Myocyte (in vitro differentiated cells): ENCODE data around the gene TMIE. TPM values are rescaled to one million over a fixed set of nuclear protein-coding genes. Genes with fewer than 3 reads are reported as not detected.

Experiments
- DNase-seq: peaks from one replicate; pipeline ENCODE4 v3.0.0-alpha.2; 2012; ENCODE audit warnings: low read depth
- total RNA-seq: library from RNA; depleted of rRNA; stranded (reverse); fragments of >200 nt; gene quantifications from 2 replicates; pipeline ENCODE4 v1.2.3, GENCODE V29; 2014

Gene TMIE
- total RNA-seq, 1 donor from 2014 or later, result 0.43 TPM

DNA sequence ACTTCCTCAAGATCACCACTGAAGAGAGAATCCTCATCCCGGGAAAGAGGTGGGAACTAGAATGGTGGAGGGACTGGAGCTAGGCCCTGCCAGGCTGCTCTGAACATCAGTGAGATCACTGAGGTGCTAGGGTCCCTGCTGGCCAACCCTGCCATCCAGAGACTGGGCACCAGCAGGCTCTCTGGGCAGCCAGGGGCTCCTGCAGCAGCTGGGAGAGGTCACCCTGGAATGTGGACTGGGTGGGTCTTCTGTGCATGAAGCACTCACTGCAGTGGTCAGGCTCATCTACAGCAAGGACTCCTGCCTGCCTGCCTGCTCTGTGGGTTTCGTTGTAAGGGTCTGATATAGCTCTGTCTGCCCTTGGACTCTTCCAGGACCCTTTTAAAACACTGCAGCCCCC, 32.6 kb upstream of the TMIE start:
- DNase-seq, result peak; percentile 69

DNA sequence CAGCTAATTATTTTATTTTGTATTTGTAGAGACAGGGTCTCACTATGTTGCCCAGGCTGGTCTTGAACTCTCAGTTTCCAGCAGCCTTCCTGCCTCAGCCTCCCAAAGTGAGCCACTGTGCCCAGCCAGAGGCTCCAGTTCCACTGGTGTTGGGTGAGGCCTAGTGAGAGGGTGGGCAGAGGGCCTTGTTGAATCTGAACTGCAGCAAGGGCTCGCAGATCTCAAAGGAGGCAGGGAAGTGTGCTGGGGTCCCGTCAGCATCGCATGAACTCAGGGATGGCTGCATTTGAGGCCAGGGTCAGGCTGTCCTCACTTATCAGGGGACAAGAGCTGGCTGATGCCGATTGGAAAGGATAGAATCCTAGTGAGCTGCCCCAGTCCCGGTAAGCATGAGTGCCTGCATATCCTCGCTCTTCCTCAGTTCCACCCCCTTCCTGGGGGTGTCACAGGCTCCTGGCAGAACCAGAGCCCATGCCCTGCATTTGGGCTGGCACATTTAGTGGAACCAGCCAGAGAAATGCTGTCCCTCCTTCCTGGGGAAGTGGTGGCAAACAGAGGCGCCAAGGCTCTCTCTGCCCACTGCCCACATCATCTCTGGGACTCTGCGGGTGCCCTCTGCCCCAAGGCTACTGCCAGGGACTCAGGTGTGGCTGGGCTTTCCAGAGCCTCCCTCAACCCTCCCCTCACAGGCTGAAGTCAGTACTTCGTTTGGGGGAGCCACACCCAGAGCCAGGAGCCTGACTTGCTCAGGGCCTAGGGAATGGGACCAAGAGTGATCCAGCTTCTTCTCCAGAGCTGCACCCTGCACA, 31.8 kb upstream of the TMIE start:
- DNase-seq, result no peak

DNA sequence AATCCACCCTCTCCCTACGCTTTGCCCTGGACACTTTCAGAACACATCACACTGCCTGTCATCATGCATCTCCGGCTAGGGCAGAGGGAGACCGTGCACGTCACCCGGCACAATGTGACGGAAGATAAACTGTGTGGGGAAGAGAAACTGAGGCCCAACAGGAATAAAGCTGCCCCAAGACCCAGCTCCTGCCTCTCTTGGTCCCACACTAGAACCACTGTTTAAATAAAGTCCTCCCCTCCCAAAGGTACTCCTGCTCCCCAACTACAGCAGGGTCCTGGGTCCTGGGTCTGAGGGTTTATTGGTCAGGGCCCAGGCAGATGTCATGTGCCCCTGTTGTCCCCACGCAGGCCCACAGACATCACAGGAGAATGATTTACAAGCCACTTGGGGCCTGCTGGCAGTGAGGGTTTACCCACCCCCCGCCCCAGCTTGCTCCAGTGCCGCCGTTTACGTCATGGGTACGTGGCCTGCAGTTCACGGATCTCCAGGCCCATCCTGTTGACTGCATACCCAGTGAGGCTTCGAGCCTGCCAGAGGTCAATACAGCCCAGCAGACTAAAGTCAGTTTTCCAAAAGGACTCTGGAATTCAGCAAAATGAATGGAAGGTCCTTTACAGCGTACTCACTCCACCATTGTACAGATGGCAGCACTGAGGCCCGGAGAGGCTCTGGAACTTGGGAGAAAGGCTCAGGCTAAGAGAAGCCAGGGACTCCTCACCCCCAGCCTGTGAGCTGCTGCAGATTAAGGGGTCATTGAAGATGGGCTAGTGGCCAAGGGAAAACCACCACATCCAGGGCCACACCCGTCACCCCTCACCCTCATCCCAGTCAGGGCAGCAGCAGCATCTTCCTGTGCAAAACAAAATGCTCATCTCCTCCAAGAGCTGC, 30.9 kb upstream of the TMIE start:
- DNase-seq, result no peak

DNA sequence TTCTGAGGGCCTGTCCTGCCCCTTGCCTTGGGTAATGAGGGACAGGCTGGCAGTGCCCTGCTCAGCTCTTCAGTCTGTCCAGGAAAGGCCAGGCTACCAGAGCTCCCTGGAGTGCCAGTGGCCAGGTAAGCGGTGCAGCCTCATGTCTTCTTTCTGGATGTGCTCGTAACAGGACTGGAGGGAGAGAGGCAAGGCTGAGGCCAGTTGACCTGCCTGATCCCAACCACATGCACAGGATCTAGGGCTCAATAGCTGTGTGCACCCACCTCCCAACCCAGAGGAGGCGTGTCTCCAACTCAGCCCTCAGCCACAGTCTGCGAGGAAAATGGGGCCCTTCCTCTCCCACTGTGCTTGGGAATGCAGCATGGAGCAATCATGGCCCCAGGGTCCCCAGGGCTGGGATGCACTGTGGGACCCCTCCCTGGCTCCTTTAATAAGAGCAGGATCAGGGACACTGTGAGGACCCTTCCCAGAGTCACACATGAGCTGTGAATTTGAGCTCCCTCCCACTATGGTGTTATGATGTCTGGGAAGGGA, 30.2 kb upstream of the TMIE start:
- DNase-seq, result no peak

DNA sequence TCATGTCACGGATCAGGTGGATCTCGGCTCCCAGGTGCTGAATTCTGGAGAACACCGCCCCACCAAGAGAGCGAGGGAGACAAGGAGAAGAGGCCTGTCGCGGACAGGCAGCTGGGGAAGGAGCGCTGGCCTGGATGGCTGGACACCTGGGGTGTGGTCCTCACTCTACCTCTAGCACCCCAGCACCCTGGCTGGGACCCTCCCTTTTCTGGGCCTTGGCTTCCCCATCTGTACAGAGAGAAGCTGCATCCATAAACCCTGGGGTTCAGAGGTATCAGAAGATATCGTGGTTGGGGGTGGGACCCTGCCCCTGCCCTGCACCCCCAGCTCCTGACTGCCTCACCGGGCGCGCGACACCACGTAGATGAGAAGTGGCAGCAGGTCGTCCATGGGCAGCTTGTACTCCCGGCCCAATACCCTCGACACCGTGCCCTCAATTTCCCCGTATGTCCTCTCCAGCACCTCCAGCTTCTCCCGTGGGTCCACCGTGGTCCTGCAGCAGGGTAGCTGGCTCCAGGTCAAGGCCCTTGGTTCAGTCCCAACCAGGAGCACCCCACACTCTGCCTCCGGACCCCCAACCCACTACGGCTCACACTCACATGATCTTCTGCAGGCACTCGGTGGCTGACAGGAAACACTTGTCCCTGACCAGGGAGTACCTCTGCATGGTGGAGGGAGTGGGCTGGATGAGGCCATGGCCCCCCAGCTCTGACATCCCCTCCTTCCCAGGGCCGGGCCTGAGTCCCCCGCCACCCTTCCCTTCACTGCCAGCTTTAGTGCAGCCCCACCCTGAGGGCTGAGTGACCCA, 29.4 kb upstream of the TMIE start:
- no peak for DNase-seq

DNA sequence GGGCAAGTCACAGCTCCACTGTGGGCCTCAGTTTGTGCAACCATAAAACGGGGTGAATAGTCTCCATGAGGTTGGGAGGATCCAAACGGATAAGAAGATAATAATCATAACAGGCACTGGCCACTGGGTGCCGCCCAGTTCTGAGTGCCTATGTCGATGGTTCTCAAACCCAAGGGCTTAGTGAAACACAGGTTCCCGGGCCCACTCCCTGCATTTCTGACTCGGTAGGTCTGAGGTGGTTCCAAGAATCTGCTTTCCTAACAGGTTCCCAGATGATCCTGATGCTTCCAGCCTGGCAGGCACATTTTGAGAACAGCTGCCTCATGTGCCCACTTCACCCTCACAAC, 28.9 kb upstream of the TMIE start:
- no peak for DNase-seq

DNA sequence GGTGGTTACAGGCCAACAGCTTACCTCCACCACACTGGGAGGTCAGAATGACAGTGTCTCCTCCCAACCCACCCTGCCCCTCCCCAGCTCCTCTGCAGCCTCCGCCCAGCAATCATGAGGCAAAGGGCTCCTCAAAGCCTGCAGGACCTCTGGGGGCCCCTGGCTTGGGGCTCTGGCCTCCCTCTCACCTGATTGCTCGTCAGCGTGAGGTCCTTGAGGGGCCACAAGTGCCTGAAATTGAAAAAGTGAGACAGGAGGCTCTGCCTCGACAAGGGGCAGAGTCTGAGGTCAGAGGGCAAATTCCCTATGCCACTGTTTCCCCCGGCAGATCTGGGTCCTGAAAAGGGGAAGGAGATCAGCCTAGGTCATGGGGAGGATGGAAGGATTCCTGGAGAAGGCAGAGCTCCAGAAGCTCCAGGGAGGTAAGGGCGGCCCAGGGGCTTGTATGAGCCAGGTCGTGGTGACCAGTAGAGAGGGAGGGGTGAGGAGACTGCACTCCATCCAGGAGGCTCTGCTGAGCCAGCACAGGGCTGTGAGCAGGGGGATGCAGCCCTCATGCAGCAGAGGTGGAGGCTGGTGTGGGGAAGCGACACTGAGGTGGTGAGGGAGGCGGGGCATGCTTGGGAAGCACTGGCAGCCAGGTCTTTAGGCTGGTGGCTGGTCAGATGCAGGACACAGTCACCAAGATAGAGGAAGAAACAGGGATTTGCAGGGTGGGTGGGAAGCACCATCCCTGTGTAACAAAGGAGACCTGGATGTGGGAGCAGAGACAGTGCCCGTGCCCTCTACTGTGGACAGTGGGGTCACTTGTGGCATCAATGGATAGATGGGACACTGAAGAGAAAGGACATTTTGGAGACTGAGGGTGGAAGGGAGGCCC, 27.8 kb upstream of the TMIE start:
- no peak for DNase-seq

DNA sequence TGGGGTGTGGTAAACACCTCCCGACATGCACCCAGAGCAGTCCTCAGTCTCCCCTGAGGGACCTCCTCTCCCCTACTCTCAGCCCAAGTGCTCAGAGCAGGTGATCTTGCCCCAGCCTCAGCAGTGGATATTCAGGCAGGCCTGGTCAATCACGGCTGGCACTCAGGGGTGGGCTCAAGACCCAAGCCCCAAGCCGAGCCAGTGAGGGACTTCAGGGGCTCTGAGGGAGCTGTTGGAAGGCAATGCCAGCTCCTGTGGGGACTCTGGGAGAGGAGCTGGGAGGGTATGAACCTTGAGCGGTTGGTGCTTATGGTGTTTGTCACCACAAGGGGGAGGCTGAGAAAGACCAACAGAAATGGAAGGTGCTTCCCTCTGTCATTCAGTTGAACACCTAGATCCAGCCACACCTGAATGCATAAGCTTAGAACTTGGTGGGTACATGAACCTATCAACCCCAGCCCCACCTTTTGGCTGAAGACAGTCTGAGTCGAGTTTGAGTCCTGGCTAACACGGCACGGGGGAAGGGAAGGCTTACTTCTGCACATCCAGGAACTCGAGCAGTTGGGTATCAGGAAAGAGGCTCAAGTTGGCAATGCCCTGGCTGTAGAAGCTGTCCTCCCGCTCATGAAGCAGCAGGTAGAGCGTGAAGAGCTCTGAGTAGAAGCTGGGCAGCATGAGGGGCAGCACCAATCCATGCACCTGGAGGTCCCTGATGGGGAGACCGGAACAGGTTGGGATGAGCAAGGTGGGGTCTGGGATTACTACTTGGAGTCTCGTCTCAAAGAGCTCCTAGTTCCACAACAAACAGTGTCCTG, 27.0 kb upstream of the TMIE start:
- DNase-seq, result no peak

DNA sequence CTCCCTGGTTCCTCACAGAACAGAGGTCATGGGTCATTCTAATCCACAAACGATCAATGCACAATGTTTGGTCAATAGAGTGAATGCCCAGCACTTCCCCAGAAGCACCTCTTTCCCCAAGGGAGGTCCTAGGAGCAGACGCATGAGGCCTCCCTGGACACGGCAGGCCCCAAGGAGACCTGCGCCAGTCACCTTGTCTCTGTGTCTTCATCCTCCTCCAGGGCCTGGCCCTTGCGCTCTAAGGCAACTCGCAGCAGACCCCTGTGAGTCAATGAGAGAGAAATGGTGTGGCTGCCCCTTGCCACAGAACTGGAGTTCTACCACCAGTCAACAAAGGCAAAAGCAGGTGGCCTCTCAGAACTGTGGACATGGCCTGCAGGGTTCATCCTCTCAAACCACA, 25.8 kb upstream of the TMIE start:
- DNase-seq, result peak; percentile 67

DNA sequence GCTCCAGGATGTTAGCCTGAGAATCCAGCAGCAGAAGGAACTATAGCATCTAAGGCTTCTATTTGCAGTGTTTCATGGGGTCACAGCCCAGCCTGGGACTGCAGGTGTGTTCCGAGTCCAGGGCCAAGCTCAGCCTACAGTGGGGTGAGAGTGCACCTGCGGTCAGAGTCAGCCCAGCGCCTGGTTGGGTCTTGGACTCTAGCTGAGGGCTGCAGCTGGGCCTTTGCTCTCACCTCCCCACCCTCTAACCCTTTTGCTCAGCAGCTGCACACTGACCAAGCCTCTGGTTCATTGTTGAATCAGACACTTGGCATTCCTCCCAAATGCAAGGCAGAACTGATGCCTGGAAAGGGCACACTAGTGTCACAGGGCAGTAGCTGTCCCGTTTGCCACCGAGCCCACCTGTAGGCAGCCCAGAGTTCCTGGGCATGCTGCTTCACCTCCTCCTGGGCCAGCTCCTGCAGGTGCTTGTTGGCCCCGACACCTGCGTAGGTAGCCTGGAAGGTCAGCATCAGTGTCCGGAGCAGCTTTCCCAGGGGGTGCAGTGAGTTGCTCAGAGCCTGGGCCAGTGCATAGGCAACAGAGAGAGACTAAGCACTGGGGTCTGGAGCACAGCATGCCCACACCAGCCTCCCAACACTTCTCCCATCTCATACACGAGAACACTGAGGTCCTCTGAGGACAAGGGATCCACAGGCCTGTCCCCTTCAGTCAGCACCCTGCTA, 25.2 kb upstream of the TMIE start:
- peak; percentile 92 for DNase-seq

DNA sequence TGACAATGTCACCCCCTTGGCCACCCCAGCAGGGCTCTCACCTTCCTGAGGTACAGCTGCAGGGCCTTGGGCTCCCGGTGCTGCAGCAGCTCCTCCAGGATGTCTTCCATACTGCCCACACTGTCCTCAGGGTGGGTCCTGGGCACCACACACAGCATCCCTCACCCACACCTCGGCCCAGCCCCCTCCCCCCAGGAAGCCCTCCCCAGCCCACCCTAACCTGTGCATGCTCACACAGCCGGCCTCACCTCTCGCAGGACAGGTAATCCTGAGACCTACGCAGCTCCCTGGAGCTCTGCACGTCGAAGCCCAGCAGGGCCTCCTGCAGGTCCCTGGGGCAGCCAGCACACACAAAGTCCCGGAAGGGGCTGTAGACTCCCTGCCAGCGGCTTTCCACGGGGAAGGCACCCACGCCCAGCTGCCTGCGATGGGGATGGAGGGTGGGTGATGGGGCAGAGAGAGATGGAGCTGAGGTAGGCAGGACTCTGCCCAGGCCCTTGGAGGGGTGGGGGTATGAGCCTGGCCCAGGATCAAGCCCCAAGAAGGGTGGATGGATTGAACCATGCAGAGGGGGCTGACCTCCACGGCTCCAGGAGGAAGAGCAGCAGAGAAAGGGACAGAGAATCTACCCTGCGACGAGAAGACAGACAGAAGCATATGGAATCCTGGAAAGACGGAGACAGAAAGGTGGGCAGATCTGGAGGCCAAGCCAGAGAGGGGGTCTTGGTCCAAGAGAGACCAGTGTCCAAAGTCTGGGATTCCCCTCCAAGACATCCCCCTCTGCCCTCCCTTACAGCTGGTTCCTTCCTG, 24.4 kb upstream of the TMIE start:
- no peak for DNase-seq

DNA sequence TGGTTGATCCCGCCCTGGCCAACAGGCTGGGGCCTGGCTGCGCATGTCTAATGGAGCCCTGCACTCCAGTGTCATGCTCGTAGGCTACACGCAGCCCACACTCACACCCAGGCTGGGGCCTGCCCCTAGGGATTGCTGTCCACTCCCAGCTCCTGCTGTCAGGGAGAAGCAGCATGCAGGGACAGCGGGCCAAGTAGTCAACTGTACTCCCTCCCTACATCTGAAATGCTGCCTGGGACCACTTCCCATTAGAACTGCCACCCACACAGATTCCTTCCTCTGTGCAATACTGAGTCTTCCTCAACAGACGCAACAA, 23.8 kb upstream of the TMIE start:
- DNase-seq, result peak; percentile 81

DNA sequence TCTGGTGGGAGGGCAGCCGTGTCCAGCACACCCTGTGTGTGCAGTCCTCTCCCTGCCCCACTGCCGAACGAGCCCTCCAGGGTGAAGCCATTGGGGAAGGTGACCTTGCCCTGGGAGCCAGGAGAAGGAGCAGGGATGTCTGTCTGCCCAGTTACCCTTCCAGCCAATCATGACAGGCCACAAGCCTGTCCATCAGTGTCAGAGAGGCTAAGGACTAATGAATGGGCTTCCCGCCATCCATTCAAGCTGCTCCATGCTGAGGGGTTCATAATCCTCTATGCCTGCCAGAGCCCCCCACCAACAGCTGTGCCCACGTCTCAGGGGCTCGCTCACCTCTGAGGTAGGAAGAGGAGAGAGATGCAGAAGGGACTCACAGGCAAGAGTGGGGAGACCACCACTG, 22.9 kb upstream of the TMIE start:
- no peak for DNase-seq

DNA sequence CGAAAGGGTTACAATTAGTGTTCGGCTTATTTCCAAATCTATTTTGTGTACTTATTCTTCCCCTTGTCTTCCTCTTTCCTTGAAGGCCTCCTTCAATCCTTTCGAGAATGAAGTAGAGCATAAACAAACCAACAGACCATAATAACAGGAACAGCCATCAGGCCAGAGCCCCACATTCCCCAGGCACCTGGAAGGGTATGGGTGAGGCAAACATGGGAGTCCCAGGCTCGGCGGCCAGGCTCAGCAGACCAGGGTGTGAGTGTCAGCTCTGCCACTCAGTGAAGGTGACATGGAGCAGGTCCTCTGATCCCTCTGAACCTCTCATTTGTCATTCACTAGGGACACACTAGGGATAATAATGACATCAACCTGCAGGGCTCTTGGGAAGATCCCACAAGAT, 21.5 kb upstream of the TMIE start:
- no peak for DNase-seq

DNA sequence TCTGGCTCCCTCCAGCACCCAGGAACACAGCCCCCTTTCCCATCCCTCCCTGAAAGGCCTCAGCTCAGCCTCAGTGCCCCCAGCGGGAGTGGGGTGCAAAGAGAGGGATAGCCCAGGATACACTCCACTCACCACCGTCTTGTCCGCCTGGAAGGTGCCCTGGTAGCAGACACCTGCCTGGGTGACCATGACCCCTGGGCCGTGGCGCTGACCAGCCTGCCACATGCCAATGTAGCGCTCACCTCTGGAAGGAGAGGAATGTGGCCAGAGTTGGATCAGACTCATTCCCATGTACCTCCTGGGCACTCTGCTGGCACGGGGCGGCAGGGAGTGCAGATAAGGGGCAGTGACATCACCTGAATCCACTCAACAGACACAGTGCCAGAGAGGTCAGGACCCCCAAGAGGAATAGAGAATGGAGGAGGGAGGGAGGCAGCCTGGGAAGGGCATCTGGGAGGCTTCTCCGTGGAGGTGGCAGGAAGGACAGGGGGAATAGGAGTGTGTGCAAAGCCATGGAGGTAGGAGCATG, 20.8 kb upstream of the TMIE start:
- DNase-seq, result no peak

DNA sequence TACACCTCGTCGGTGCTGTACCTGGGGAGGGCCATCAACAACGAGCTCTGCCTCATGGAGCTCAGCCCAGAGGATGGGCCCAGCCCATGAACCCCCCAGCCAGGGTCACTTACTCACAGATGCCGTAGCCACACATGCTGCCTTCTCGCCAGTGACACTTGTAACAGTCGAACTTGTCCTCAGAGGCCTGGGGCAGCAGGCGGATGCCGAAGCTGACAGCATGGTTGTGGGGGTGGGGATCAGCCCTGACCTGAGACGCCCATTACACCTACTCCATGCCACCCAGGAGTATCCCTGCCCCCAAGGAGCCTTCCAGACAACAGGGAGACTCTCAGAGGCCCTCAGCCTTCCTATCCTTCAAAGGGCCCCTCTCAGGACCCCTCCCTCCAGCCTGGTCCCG, 19.8 kb upstream of the TMIE start:
- no peak for DNase-seq

DNA sequence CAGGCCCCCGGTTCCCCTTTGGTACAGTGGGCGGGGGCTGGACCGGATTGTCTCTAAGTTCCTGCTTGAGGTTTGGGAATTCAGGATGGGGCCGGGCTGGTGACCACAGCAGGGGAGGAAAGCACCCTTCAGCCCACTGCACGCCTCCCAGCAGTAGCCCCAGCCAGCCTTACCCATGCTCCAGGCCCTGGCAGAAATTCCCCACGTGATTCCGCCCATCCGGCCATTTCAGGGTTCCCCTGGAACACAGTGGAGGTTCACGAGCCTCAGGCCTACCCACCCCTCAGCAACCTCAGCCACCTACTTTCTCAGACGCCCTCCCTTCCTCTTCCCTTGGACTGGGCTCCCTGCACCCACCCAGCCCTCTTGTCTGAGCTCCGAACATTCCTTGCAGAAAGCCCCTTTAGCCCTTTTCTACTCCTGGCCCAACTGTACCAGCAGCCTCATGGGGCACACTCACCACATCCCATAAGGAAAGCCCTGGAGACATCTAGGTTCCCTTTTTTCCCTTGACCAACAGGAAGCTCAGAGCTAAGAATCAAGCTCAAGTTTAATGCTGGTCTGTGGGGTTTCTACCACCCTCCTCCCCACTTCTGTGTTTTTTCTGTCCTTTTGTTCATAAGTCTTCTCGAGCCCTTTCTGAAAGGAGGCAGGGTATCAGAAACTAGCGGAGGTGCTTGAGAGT, 19.2 kb upstream of the TMIE start:
- DNase-seq, result no peak
